Dedifferentiated amniotic fluid mesenchymal stem cell (primary cell): Measurements from ENCODE around the gene ARFGAP1.
A peak's percentile ranks its signal among the peaks of the same experiment; 100 is the strongest.

ENCODE experiments used
- DNase-seq: peaks from one replicate; pipeline ENCODE4 v3.0.0-alpha.2; 2016; ENCODE audit errors: extremely low spot score

Gene ARFGAP1

GRCh38 chr20:63259734-63260460 lies 12.7 kb upstream of the ARFGAP1 start:
- no peak for DNase-seq

- DNase-seq: no peak
Observed at GRCh38 chr20:63260521-63260920, 12.1 kb upstream of the ARFGAP1 start.

- DNase-seq: peak; percentile 17
Observed at GRCh38 chr20:63261060-63261794, 11.4 kb upstream of the ARFGAP1 start.

- DNase-seq: no peak
Observed at GRCh38 chr20:63261795-63262528, 10.7 kb upstream of the ARFGAP1 start.

- no peak for DNase-seq
Observed at GRCh38 chr20:63262836-63263235, 9.8 kb upstream of the ARFGAP1 start.

- DNase-seq: no peak
Observed at GRCh38 chr20:63264000-63264399, 8.6 kb upstream of the ARFGAP1 start.

GRCh38 chr20:63264519-63264918 lies 8.1 kb upstream of the ARFGAP1 start:
- DNase-seq: no peak

- peak; percentile 80 for DNase-seq
Observed at GRCh38 chr20:63265891-63266515, 6.6 kb upstream of the ARFGAP1 start.

GRCh38 chr20:63267691-63268090 lies 4.9 kb upstream of the ARFGAP1 start:
- DNase-seq: no peak

- DNase-seq: no peak
Observed at GRCh38 chr20:63268256-63268655, 4.4 kb upstream of the ARFGAP1 start.

- DNase-seq: no peak
Observed at GRCh38 chr20:63268671-63269439, 3.8 kb upstream of the ARFGAP1 start.

GRCh38 chr20:63269724-63270123 lies 2.9 kb upstream of the ARFGAP1 start:
- DNase-seq: no peak

GRCh38 chr20:63270606-63271325 lies 1.8 kb upstream of the ARFGAP1 start:
- no peak for DNase-seq

- no peak for DNase-seq
Observed at GRCh38 chr20:63273059-63273579, 506 bp downstream of the ARFGAP1 start.

- peak; percentile 26 for DNase-seq
Observed at GRCh38 chr20:63273635-63274380, 1.2 kb downstream of the ARFGAP1 start.

GRCh38 chr20:63274381-63275228 lies 2.0 kb downstream of the ARFGAP1 start:
- no peak for DNase-seq

- DNase-seq: no peak
Observed at GRCh38 chr20:63275825-63276224, 3.2 kb downstream of the ARFGAP1 start.

- no peak for DNase-seq
Observed at GRCh38 chr20:63276956-63277355, 4.3 kb downstream of the ARFGAP1 start.
